ENCODE measurements around the gene CCDC85A. TPM values are rescaled to one million over a fixed set of nuclear protein-coding genes. Genes with fewer than 3 reads are reported as not detected.

Gene CCDC85A
- total RNA-seq, 2 donors from 2014 or later: 0.18 to 0.86 TPM

- WGBS, 2 experiments (ENCODE audit: insufficient coverage in 1 of 2, insufficient read length in 1 of 2): 82% methylated on average over 1 of the region's 2 CpGs; no CpG with 5 or more reads in 1 of the 2 experiments
- no peaks in the 10 kb centered on the region for H3K9me3 Mint-ChIP-seq
- no peak overlapping the region for H3K27ac Mint-ChIP-seq
- Histone ChIP-seq H3K27me3 (ENCODE audit: control insufficient read depth, insufficient read depth, low read length, poor library complexity, severe bottlenecking) (no peaks in the 10 kb centered on the region), H3K36me3 (ENCODE audit: control insufficient read depth, insufficient read depth, low read length) (no peaks in the 10 kb centered on the region), H3K4me1 (ENCODE audit: control insufficient read depth, insufficient read depth, low read length) (no peaks in the 10 kb centered on the region), H3K27ac (ENCODE audit: low read depth, low read length) (no peak overlapping the region), H3K9ac (ENCODE audit: extremely low read depth, low read length, poor library complexity, severe bottlenecking) (no peak overlapping the region), H3K9me3 (ENCODE audit: control insufficient read depth, low read length) (no peaks in the 10 kb centered on the region), H3K4me3 (ENCODE audit: low read length) (no peak overlapping the region)
- H3K4me3 Mint-ChIP-seq: no peak overlapping the region
- DNase-seq: no peak
- TF ChIP-seq CTCF (conservative IDR thresholded peaks at IDR 0.05): no peak
- H3K36me3 Mint-ChIP-seq (ENCODE audit: low read depth): no peaks in the 10 kb centered on the region
- peaks cover 14% of the 10 kb centered on the region for H3K4me1 Mint-ChIP-seq
- no peaks in the 10 kb centered on the region for H3K27me3 Mint-ChIP-seq (ENCODE audit: insufficient read depth)
Observed at GRCh38 chr2:56338232-56338631, 154.4 kb downstream of the CCDC85A start.

- H3K36me3 Mint-ChIP-seq (ENCODE audit: low read depth): no peaks in the 10 kb centered on the region
- Histone ChIP-seq H3K36me3 (ENCODE audit: control insufficient read depth, insufficient read depth, low read length) (no peaks in the 10 kb centered on the region), H3K4me3 (ENCODE audit: low read length) (no peak overlapping the region), H3K9me3 (ENCODE audit: control insufficient read depth, low read length) (no peaks in the 10 kb centered on the region), H3K27me3 (ENCODE audit: control insufficient read depth, insufficient read depth, low read length, poor library complexity, severe bottlenecking) (no peaks in the 10 kb centered on the region), H3K4me1 (ENCODE audit: control insufficient read depth, insufficient read depth, low read length) (no peaks in the 10 kb centered on the region), H3K9ac (ENCODE audit: extremely low read depth, low read length, poor library complexity, severe bottlenecking) (no peak overlapping the region), H3K27ac (ENCODE audit: low read depth, low read length) (no peak overlapping the region)
- H3K4me3 Mint-ChIP-seq: no peak overlapping the region
- H3K9me3 Mint-ChIP-seq: no peaks in the 10 kb centered on the region
- no peak for DNase-seq
- 82% methylated on average over 1 of the region's 1 CpG; no CpG with 5 or more reads in 1 of the 2 experiments for WGBS, 2 experiments (ENCODE audit: insufficient coverage in 1 of 2, insufficient read length in 1 of 2)
- H3K27me3 Mint-ChIP-seq (ENCODE audit: insufficient read depth): no peaks in the 10 kb centered on the region
- TF ChIP-seq CTCF (conservative IDR thresholded peaks at IDR 0.05): no peak
- peaks cover 2% of the 10 kb centered on the region for H3K4me1 Mint-ChIP-seq
- H3K27ac Mint-ChIP-seq: no peak overlapping the region
Observed at GRCh38 chr2:56344771-56345170, 161.0 kb downstream of the CCDC85A start.

DNA sequence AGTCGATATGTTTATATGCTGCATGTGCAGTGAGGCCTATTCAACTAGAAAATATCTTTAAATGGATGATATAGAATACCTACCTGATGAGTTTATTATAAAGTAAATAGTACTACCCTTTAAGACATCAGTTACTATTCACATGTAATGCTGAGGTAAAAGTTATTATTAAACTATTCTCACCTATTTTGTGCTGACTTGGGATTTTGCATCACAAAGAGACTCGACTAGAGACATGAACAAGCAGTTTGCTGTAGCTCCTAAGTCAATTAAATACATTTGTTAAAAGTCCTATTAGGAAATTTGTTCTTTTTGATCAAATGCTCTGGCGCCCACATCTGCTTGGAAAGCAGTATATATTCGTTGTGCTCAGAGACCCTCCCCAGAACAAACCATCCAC lies 164.1 kb downstream of the CCDC85A start:
- Histone ChIP-seq H3K27ac (ENCODE audit: low read depth, low read length) (no peak overlapping the region), H3K9me3 (ENCODE audit: control insufficient read depth, low read length) (no peaks in the 10 kb centered on the region), H3K4me3 (ENCODE audit: low read length) (no peak overlapping the region), H3K9ac (ENCODE audit: extremely low read depth, low read length, poor library complexity, severe bottlenecking) (no peak overlapping the region), H3K27me3 (ENCODE audit: control insufficient read depth, insufficient read depth, low read length, poor library complexity, severe bottlenecking) (no peaks in the 10 kb centered on the region), H3K4me1 (ENCODE audit: control insufficient read depth, insufficient read depth, low read length) (no peaks in the 10 kb centered on the region), H3K36me3 (ENCODE audit: control insufficient read depth, insufficient read depth, low read length) (no peaks in the 10 kb centered on the region)
- Mint-ChIP-seq H3K27me3 (ENCODE audit: insufficient read depth) (no peaks in the 10 kb centered on the region), H3K9me3 (no peaks in the 10 kb centered on the region), H3K4me3 (no peak overlapping the region), H3K36me3 (ENCODE audit: low read depth) (no peaks in the 10 kb centered on the region), H3K27ac (no peak overlapping the region), H3K4me1 (peaks cover 2% of the 10 kb centered on the region)
- no peak for DNase-seq
- 57 to 65% methylated on average over 1 to 4 of the region's 4 CpGs for WGBS, 2 experiments (ENCODE audit: insufficient coverage in 1 of 2, insufficient read length in 1 of 2)
- TF ChIP-seq CTCF (conservative IDR thresholded peaks at IDR 0.05): no peak

Measured in endodermal cell (in vitro differentiated cells).